Astrocyte of the hippocampus (primary cell): ENCODE data around the gene ZNF432.
A peak's percentile ranks its signal among the peaks of the same experiment; 100 is the strongest.
"Not testable (repeated sequence)": the region's sequence is repeated elsewhere in the genome, so short reads cannot be mapped to it uniquely, and the experiment has no call there.

ENCODE experiments used
- DNase-seq: peaks from one replicate; pipeline ENCODE4 v3.0.0; 2011; ENCODE audit warnings: low read depth, low spot score

ZNF432 gene

GRCh38 chr19:52048555-52049501 is at the start of gene ZNF432:
ZNF432 (minus strand) TSS chr19:52048838; CDS start chr19:52046868, 1,970 bp downstream.
- peak; percentile 98 for DNase-seq

GRCh38 chr19:52096416-52096815 is 47.8 kb upstream of the ZNF432 start:
- DNase-seq: not testable (repeated sequence)

- DNase-seq: peak; percentile 97
Observed at GRCh38 chr19:52095172-52096014, 46.8 kb upstream of the ZNF432 start, which contains the start of gene ZNF841. ZNF841 (minus strand) TSS chr19:52095765; CDS start chr19:52084801, 10,964 bp downstream.

GRCh38 chr19:52094526-52095130 is 46.0 kb upstream of the ZNF432 start:
- peak; percentile 11 for DNase-seq

GRCh38 chr19:52086481-52086880 is 37.8 kb upstream of the ZNF432 start:
- DNase-seq: no peak

- peak; percentile 17 for DNase-seq
Observed at GRCh38 chr19:52070496-52070895, 21.9 kb upstream of the ZNF432 start.

- DNase-seq: no peak
Observed at GRCh38 chr19:52069653-52070052, 21.0 kb upstream of the ZNF432 start.

GRCh38 chr19:52066258-52066863 is 17.7 kb upstream of the ZNF432 start:
- no peak for DNase-seq

GRCh38 chr19:52065399-52065798 is 16.8 kb upstream of the ZNF432 start:
- DNase-seq: no peak

GRCh38 chr19:52056480-52056879 is 7.8 kb upstream of the ZNF432 start:
- not testable (repeated sequence) for DNase-seq

- not testable (repeated sequence) for DNase-seq
Observed at GRCh38 chr19:52051736-52052135, 3.1 kb upstream of the ZNF432 start.

GRCh38 chr19:52039169-52039568 is 9.5 kb downstream of the ZNF432 start:
- DNase-seq: no peak

- DNase-seq: peak; percentile 5
Observed at GRCh38 chr19:52034051-52034728, 14.4 kb downstream of the ZNF432 start.

GRCh38 chr19:52028780-52029123 is 19.9 kb downstream of the ZNF432 start:
- no peak for DNase-seq

- DNase-seq: peak; percentile 96
Observed at GRCh38 chr19:52028027-52028779, 20.4 kb downstream of the ZNF432 start, which contains the start of gene ZNF614. ZNF614 (minus strand) TSS chr19:52028379; CDS start chr19:52025745, 2,634 bp downstream.

- not testable (repeated sequence) for DNase-seq
Observed at GRCh38 chr19:52026255-52026990, 22.2 kb downstream of the ZNF432 start.

- DNase-seq: not testable (repeated sequence)
Observed at GRCh38 chr19:52024478-52024877, 24.2 kb downstream of the ZNF432 start.

GRCh38 chr19:52022193-52022592 is 26.4 kb downstream of the ZNF432 start:
- no peak for DNase-seq

- no peak for DNase-seq
Observed at GRCh38 chr19:52020506-52020905, 28.1 kb downstream of the ZNF432 start.
